GM13976 (cell line): ENCODE data around the gene MEIOC.

Source experiments
- DNase-seq: peaks from one replicate; pipeline ENCODE4 v3.0.0; 2012; ENCODE audit warnings: low spot score
- CTCF ChIP-seq: IDR thresholded peaks from 2 replicates; pipeline ENCODE4 v1.5.1; 2012; ENCODE audit warnings: borderline replicate concordance, mild to moderate bottlenecking; ENCODE audit not compliant: insufficient read depth; ENCODE audit errors: extremely low read depth, missing control alignments, control extremely low read depth
- in situ Hi-C: fragments of 300-500 bp; cut with MboI; formaldehyde crosslinking; loops from one replicate; pipeline ENCODE4 v1.12.0; 2022; ENCODE audit warnings: low sequenced_read_pairs, mixed read lengths, inconsistent platforms; ENCODE audit not compliant: unreplicated experiment

Gene MEIOC

GRCh38 chr17:44655983-44656710 is at the start of gene MEIOC:
MEIOC (plus strand) TSS chr17:44656468; CDS start chr17:44656614, 146 bp downstream.
- peak; percentile 72 for DNase-seq
- in situ Hi-C loops, result no loop called here
- no peak for TF ChIP-seq CTCF

GRCh38 chr17:44606658-44607057 is 49.6 kb upstream of the MEIOC start:
- in situ Hi-C loops, result no loop called here
- DNase-seq, result no peak
- no peak for TF ChIP-seq CTCF

GRCh38 chr17:44607836-44608690 is 48.2 kb upstream of the MEIOC start:
- TF ChIP-seq CTCF, result no peak
- in situ Hi-C loops, result no loop called here

GRCh38 chr17:44608727-44609435 is 47.4 kb upstream of the MEIOC start:
- in situ Hi-C loops, result no loop called here
- DNase-seq, result no peak
- no peak for TF ChIP-seq CTCF

More at GRCh38 chr17:44607836-44608690, 48.2 kb upstream of the MEIOC start:
- no peak for DNase-seq

- no peak for TF ChIP-seq CTCF
- no peak for DNase-seq
- in situ Hi-C loops, result no loop called here
Measured at GRCh38 chr17:44610331-44610730, 45.9 kb upstream of the MEIOC start.

GRCh38 chr17:44610871-44611270 is 45.4 kb upstream of the MEIOC start:
- in situ Hi-C loops, result no loop called here

More at GRCh38 chr17:44610871-44611270, 45.4 kb upstream of the MEIOC start:
- no peak for TF ChIP-seq CTCF
- no peak for DNase-seq
